Upper lobe of left lung (tissue), 6 donors: Measurements from ENCODE around the gene ZBBX. TPM values are rescaled to one million over a fixed set of nuclear protein-coding genes. Genes with fewer than 3 reads are reported as not detected.

Experiments
- ATAC-seq, 2 donors: fragments of 200-7000 bp; cut with Tn5 transposase; one replicate each; pipeline ENCODE4 v1.9.1; 2022; ENCODE audit warnings: mild to moderate bottlenecking in 2 of 2, moderate library complexity in 2 of 2; ENCODE audit not compliant: low FRiP score in 2 of 2
- DNase-seq, 2 donors: peaks; one replicate each; pipeline ENCODE4 v3.0.0-alpha.2; 2019 to 2020
- H3K27ac ChIP-seq, 4 donors: fragments of 200-600 bp; sonication (generic); one replicate each; pipeline ENCODE4 v1.5.1; 2016 to 2019
- H3K27me3 ChIP-seq, 4 donors: fragments of 200-600 bp; sonication (generic); one replicate each; pipeline ENCODE4 v1.5.1; 2017 to 2019
- H3K36me3 ChIP-seq, 4 donors: fragments of 200-600 bp; sonication (generic); one replicate each; pipeline ENCODE4 v1.5.1; 2016 to 2019
- H3K4me1 ChIP-seq, 4 donors: fragments of 200-600 bp; sonication (generic); one replicate each; pipeline ENCODE4 v1.5.1; 2018 to 2019
- H3K4me3 ChIP-seq, 4 donors: fragments of 200-600 bp; sonication (generic); one replicate each; pipeline ENCODE4 v1.5.1; 2017 to 2019; ENCODE audit warnings: mild to moderate bottlenecking in 2 of 4, moderate library complexity in 1 of 4
- H3K9me3 ChIP-seq, 4 donors: fragments of 200-600 bp; sonication (generic); one replicate each; pipeline ENCODE4 v1.5.1; 2018 to 2019
- EP300 ChIP-seq, 4 donors: sonication (generic); formaldehyde crosslinking; IDR thresholded peaks; one replicate each; pipeline ENCODE4 v1.5.1; 2017; ENCODE audit warnings: antibody characterized with exemption in 4 of 4, control low read depth in 2 of 4
- POLR2A ChIP-seq, 4 donors: fragments of 450-650 bp; IDR thresholded peaks; one replicate each; pipeline ENCODE4 v1.5.1; 2016 to 2017; ENCODE audit warnings: antibody characterized with exemption in 4 of 4, mild to moderate bottlenecking in 2 of 4
- POLR2AphosphoS5 ChIP-seq, 2 donors: sonication (generic); formaldehyde crosslinking; IDR thresholded peaks; one replicate each; pipeline ENCODE4 v1.5.1; 2017; ENCODE audit warnings: antibody characterized with exemption in 2 of 2
- WGBS, 2 donors: methylation state at CpG; one replicate each; pipeline ENCODE4 v1.1.5; 2017 to 2018; 5-methylcytosine and 5-hydroxymethylcytosine counted together
- total RNA-seq, 6 donors: library from RNA; depleted of rRNA in 4 of 6; stranded (reverse); fragments of >200 nt in 4 of 6; gene quantifications; one replicate each; pipeline versions ENCODE4 v1.1.0 to v1.2.1, GENCODE V29; 2016 to 2021
- TF ChIP-seq, protein P1 (sequence below), 6 experiments: fragments of 450-650 bp in 4 of 6; fragments of 200-600 bp in 2 of 6; sonication (generic) in 2 of 6; IDR thresholded peaks; one replicate each; pipeline ENCODE4 v1.5.1; 2016 to 2019; ENCODE audit warnings: antibody characterized with exemption in 6 of 6
- donor health status: DM: no; HTN: no; CAD: no; lungs with moderate emphysema.
- donor health status: DM: no; HTN: yes; CAD: no; lungs with severe emphysema.

Gene ZBBX
- total RNA-seq, 6 donors from 2014 or later, result 0.31 to 81.3 (median 7.4) TPM

DNA sequence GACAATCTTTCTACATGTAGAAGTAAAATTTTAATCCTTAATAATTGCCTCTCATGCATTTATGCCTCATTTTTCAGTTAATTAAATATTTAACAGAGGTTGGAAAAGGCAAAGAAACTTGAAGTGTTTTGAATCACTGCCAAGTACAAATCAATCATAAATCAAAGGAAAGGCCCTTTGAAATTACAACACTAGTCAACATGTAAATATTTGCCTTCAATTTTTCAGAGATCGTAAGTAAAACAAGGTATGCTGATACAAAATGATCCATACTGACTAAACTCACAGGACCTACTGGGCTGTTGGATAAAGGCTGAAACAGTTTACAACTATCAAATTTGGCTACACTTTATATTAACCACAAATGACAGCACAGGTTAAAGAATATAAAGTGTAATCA, 33.9 kb downstream of the ZBBX start:
- TF ChIP-seq, protein P1, sequence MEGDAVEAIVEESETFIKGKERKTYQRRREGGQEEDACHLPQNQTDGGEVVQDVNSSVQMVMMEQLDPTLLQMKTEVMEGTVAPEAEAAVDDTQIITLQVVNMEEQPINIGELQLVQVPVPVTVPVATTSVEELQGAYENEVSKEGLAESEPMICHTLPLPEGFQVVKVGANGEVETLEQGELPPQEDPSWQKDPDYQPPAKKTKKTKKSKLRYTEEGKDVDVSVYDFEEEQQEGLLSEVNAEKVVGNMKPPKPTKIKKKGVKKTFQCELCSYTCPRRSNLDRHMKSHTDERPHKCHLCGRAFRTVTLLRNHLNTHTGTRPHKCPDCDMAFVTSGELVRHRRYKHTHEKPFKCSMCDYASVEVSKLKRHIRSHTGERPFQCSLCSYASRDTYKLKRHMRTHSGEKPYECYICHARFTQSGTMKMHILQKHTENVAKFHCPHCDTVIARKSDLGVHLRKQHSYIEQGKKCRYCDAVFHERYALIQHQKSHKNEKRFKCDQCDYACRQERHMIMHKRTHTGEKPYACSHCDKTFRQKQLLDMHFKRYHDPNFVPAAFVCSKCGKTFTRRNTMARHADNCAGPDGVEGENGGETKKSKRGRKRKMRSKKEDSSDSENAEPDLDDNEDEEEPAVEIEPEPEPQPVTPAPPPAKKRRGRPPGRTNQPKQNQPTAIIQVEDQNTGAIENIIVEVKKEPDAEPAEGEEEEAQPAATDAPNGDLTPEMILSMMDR (IDR thresholded peaks at IDR 0.05), result no peak
- TF ChIP-seq POLR2A (IDR thresholded peaks at IDR 0.05), result no peak
- TF ChIP-seq POLR2AphosphoS5 (IDR thresholded peaks at IDR 0.05), result no peak
- TF ChIP-seq EP300 (IDR thresholded peaks at IDR 0.05), result no peak
- Histone ChIP-seq H3K4me3 (no peak overlapping the region), H3K9me3 (no peaks in the 10 kb centered on the region), H3K27me3 (no peaks in the 10 kb centered on the region), H3K4me1 (no peaks in the 10 kb centered on the region), H3K27ac (no peak overlapping the region), H3K36me3 (no peaks in the 10 kb centered on the region)
- ATAC-seq, result no peak
- WGBS, 2 donors, result 33 to 56% methylated on average over 1 of the region's 1 CpG
- DNase-seq, result no peak

DNA sequence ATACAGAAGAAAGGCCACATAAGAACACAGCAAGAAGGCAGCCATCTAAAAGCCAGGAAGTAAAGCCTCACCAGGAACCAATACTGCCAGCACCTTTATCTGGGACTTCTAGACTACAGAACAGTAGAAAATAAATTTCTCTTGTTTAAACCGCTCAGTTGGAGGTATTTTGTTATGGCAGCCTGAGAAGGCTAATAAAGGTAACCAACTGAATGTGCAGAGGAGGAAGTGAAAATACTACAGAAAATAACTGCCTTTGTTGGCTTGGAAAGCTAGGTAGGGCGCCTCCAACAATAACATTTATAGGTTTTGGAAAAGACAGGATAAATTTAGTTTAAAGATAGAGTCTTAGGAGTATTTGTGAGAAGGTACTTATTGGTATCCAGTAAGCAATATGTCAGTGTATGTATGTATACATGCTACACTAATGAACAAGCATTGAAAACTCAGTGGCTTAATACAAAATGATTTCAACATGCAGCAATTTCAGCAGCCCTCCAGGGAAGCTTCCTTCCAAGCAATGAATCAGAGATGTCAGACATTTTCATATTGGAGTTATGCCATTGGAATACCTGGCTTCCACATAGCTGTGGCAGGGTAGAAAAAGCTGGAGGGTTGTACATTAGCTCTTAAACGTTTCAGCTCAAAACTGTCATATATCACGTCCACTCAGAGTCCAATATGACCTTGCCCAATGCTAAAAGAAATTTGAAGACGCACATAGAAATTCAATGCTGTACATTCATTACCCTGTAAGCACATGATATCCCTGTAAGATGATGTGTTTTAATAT, 48.9 kb downstream of the ZBBX start:
- H3K36me3 ChIP-seq, result no peaks in the 10 kb centered on the region
- H3K4me3 ChIP-seq, result no peak overlapping the region
- TF ChIP-seq POLR2A (IDR thresholded peaks at IDR 0.05) (no peak), POLR2AphosphoS5 (IDR thresholded peaks at IDR 0.05) (no peak), EP300 (IDR thresholded peaks at IDR 0.05) (no peak)
- no peaks in the 10 kb centered on the region for H3K27me3 ChIP-seq
- WGBS, 2 donors, result 83 to 87% methylated on average over 5 of the region's 5 CpGs
- no peaks in the 10 kb centered on the region for H3K9me3 ChIP-seq
- H3K27ac ChIP-seq, result no peak overlapping the region
- H3K4me1 ChIP-seq, result no peaks in the 10 kb centered on the region
- ATAC-seq (no peak), DNase-seq (no peak)

DNA sequence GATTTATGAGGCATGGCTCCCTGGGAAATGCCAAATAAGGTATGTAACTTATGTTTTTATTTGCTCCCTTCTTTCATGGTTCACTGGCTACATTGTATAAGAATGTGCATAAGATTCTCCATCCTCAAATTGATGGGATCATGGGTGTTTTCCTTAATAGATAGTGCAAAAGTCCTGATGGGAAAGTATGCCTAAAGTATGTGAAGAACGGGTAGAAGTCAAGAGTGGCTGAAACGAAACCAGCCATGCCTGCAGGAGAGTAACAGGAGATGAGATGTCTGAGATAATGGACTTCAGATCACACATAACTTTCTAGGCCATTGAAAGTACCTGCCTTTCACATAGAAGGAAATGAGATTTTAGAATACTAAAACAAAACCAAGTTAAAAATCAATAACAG, 56.5 kb downstream of the ZBBX start:
- H3K36me3 ChIP-seq, result no peaks in the 10 kb centered on the region
- H3K9me3 ChIP-seq, result no peaks in the 10 kb centered on the region
- DNase-seq (no peak), ATAC-seq (no peak)
- TF ChIP-seq EP300 (IDR thresholded peaks at IDR 0.05) (no peak), POLR2A (IDR thresholded peaks at IDR 0.05) (no peak), POLR2AphosphoS5 (IDR thresholded peaks at IDR 0.05) (no peak)
- TF ChIP-seq, protein P1 (IDR thresholded peaks at IDR 0.05), result no peak
- no peaks in the 10 kb centered on the region for H3K27me3 ChIP-seq
- whole genome bisulfite sequencing, 2 donors, result 50 to 68% methylated on average over 2 of the region's 2 CpGs
- H3K27ac ChIP-seq, result no peak overlapping the region
- H3K4me1 ChIP-seq, result no peaks in the 10 kb centered on the region
- no peak overlapping the region for H3K4me3 ChIP-seq

DNA sequence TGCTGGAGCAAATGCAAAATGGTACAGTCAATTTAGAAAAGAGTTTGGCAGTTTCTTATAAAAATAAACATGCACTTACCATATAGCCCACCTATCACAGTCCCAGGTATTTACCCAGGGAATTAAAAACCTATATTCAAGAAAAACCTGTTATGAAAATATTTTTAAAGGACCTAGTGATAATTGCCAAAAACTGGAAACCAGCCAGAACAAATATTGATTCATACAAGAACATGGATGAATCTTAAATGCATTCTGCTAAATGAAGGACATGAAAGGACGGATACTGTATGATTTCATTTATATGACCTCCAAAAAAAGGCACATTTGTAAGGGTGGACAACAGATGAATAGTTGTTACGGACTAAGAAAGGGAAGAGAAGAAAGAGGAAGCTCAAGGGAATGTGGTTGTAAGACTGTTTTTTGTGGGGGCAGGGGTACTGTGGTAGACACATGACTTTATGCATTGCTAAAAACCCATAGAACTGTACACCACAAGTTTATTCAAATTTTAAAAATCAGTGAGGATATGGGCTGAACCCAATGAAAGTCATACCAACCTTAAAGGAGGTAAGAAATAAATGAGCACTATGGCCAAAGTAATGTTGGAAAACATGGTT, 61.0 kb downstream of the ZBBX start:
- no peaks in the 10 kb centered on the region for H3K4me1 ChIP-seq
- no peak overlapping the region for H3K27ac ChIP-seq
- DNase-seq (no peak), ATAC-seq (no peak)
- no peaks in the 10 kb centered on the region for H3K27me3 ChIP-seq
- WGBS, 2 donors, result 65 to 71% methylated on average over 2 of the region's 2 CpGs
- no peaks in the 10 kb centered on the region for H3K36me3 ChIP-seq
- TF ChIP-seq EP300 (IDR thresholded peaks at IDR 0.05) (no peak), POLR2AphosphoS5 (IDR thresholded peaks at IDR 0.05) (no peak), POLR2A (IDR thresholded peaks at IDR 0.05) (no peak)
- TF ChIP-seq, protein P1 (IDR thresholded peaks at IDR 0.05), result no peak
- H3K4me3 ChIP-seq, result no peak overlapping the region
- H3K9me3 ChIP-seq, result no peaks in the 10 kb centered on the region

DNA sequence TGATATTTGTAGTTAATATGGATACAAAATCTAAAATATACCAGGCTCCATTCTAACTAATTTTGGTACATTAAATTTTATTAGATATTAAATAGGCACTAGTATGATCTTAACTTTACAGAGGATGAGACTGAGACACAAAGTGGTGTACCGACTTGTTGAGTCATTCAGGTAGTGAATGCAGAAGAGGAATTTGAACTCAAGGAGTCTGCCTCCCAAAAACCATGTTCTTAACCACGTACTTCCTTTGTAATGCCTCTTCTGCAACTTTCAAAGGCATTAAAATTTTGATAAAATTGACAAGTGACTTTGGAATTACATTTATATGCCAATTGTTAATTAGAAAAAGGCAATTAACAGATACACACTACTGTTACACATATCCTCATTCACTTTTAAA, 61.8 kb downstream of the ZBBX start:
- no peak for DNase-seq
- Histone ChIP-seq H3K27me3 (no peaks in the 10 kb centered on the region), H3K27ac (no peak overlapping the region), H3K9me3 (no peaks in the 10 kb centered on the region), H3K4me3 (no peak overlapping the region), H3K4me1 (no peaks in the 10 kb centered on the region), H3K36me3 (no peaks in the 10 kb centered on the region)
- TF ChIP-seq, protein P1 (IDR thresholded peaks at IDR 0.05), result no peak
- TF ChIP-seq POLR2AphosphoS5 (IDR thresholded peaks at IDR 0.05), result no peak
- no peak for TF ChIP-seq POLR2A (IDR thresholded peaks at IDR 0.05)
- TF ChIP-seq EP300 (IDR thresholded peaks at IDR 0.05), result no peak
- ATAC-seq, result no peak
- WGBS, 2 donors, result 40 to 53% methylated on average over 2 of the region's 2 CpGs
